K562 (cell line): ENCODE measurements around the gene ELOVL7.

ENCODE experiments used
- E2F1 ChIP-seq: sonication (generic); formaldehyde crosslinking; IDR thresholded peaks from 2 replicates; pipeline ENCODE4 v1.8.1; 2023; ENCODE audit warnings: mild to moderate bottlenecking, missing genetic modification reagents, moderate library complexity
- HNRNPH1 ChIP-seq: fragments of 200-400 bp; formaldehyde crosslinking; optimal IDR thresholded peaks from 2 replicates; pipeline ENCODE3; 2017; ENCODE audit warnings: low read depth, mild to moderate bottlenecking, low read length, moderate library complexity
- JUND ChIP-seq, 2 experiments: IDR thresholded peaks; 2 replicates in 1 of 2; 3 replicates in 1 of 2; pipeline ENCODE4 v1.6.1; 2011; ENCODE audit warnings: borderline replicate concordance in 2 of 2, low read depth in 2 of 2, low read length in 2 of 2, improper control_type of control experiment in 1 of 2, missing biosample characterization in 1 of 2, missing genetic modification characterization in 1 of 2, missing genetic modification reagents in 1 of 2
- NCOA2 ChIP-seq, 2 experiments: fragments of 450-650 bp; IDR thresholded peaks; 2 replicates each; pipeline ENCODE4 v1.6.1; 2018; ENCODE audit warnings: mild to moderate bottlenecking in 2 of 2, moderate library complexity in 1 of 2; ENCODE audit not compliant: partially characterized antibody in 2 of 2
- NR1H2 ChIP-seq: sonication (generic); formaldehyde crosslinking; IDR thresholded peaks from 2 replicates; pipeline ENCODE4 v1.4.0; 2020; ENCODE audit warnings: mild to moderate bottlenecking, missing genetic modification reagents
- SRF ChIP-seq, 2 experiments: fragments of 250-450, 450-650 bp in 1 of 2; sonication (Bioruptor Pico) in 1 of 2; sonication (generic) in 1 of 2; formaldehyde crosslinking; IDR thresholded peaks; 2 replicates each; pipeline versions ENCODE4 v1.5.0 to v1.5.1; 2020 to 2022; ENCODE audit warnings: mild to moderate bottlenecking in 1 of 2, missing genetic modification reagents in 1 of 2
- ZNF324 ChIP-seq: fragments of 250-450 bp; sonication (Bioruptor Pico); IDR thresholded peaks from 2 replicates; pipeline ENCODE4 v1.4.0; 2020; ENCODE audit warnings: mild to moderate bottlenecking
- TF ChIP-seq, protein P1 (sequence below): sonication (generic); formaldehyde crosslinking; IDR thresholded peaks from 2 replicates; pipeline ENCODE4 v1.8.0; 2022; ENCODE audit warnings: mild to moderate bottlenecking, missing genetic modification reagents

DNA sequence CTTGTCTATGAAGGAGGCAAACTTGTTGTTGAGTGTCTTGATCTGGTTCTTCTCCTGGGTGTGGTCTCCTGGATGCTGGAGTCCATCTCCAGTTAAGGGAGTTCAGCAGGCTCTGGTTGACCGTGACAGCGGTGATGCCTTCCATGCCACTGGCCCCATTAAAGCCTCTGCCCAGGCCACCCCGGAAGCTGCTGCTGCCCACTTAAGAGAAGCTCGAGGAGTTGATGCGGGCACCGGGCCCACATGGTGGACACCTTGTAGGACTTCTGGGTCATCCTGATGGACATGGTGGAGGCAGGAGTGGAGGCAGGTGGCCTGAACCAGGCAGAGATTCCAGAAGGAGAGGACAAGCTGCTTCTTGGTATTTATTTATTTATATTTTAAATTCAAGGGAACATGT, 99.4 kb downstream of the ELOVL7 start:
- no peak for TF ChIP-seq JUND (IDR thresholded peaks at IDR 0.05; ENCODE audit: borderline replicate concordance, low read depth, low read length)
- TF ChIP-seq JUND (tag; IDR thresholded peaks at IDR 0.05; ENCODE audit: borderline replicate concordance, low read depth, low read length): no peak
- TF ChIP-seq NCOA2 (IDR thresholded peaks at IDR 0.05; ENCODE audit: partially characterized antibody in 2 of 2): no peak
- TF ChIP-seq, protein P1, sequence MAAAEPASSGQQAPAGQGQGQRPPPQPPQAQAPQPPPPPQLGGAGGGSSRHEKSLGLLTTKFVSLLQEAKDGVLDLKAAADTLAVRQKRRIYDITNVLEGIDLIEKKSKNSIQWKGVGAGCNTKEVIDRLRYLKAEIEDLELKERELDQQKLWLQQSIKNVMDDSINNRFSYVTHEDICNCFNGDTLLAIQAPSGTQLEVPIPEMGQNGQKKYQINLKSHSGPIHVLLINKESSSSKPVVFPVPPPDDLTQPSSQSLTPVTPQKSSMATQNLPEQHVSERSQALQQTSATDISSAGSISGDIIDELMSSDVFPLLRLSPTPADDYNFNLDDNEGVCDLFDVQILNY (CRISPR knock-in tag): no peak
- no peak for TF ChIP-seq E2F1 (CRISPR knock-in tag)
- no peak for TF ChIP-seq SRF (CRISPR knock-in tag; IDR thresholded peaks at IDR 0.05)
- no peak for TF ChIP-seq ZNF324 (CRISPR knock-in tag)
- TF ChIP-seq HNRNPH1: no peak
- no peak for TF ChIP-seq NR1H2 (CRISPR knock-in tag)
